CD4-positive, alpha-beta T cell treated with Interferon alpha-2 for 1 hour (primary cell): Measurements from ENCODE around the gene UFD1.

Experiments used
- DNase-seq, 2 donors: peaks; one replicate each; pipeline ENCODE4 v3.0.0-alpha.2; 2020 to 2022

The UFD1 gene

GRCh38 chr22:19419464-19420178 is 59.4 kb downstream of the UFD1 start:
- peak; percentile 34 to 73 for DNase-seq

GRCh38 chr22:19419086-19419463 is 59.9 kb downstream of the UFD1 start:
- peak in 1 of 2 donors; percentile 10 for DNase-seq

GRCh38 chr22:19412923-19413322 is 66.1 kb downstream of the UFD1 start:
- no peak for DNase-seq

- DNase-seq: no peak
These were observed 66.5 kb downstream of the UFD1 start for GRCh38 chr22:19412478-19412877.

- DNase-seq: no peak
These were observed 67.3 kb downstream of the UFD1 start for GRCh38 chr22:19411690-19412045.

- DNase-seq: no peak
These were observed 67.9 kb downstream of the UFD1 start for GRCh38 chr22:19410941-19411689.

- DNase-seq: no peak
These were observed 71.1 kb downstream of the UFD1 start for GRCh38 chr22:19407649-19408606.

GRCh38 chr22:19406846-19407245 is 72.1 kb downstream of the UFD1 start:
- no peak for DNase-seq

GRCh38 chr22:19406281-19406811 is 72.6 kb downstream of the UFD1 start:
- no peak for DNase-seq

- no peak for DNase-seq
These were observed 73.3 kb downstream of the UFD1 start for GRCh38 chr22:19405652-19406051.

GRCh38 chr22:19405133-19405532 is 73.9 kb downstream of the UFD1 start:
- DNase-seq: no peak

GRCh38 chr22:19404676-19405075 is 74.3 kb downstream of the UFD1 start:
- DNase-seq: no peak

GRCh38 chr22:19402642-19403191 is 76.3 kb downstream of the UFD1 start:
- DNase-seq: no peak

GRCh38 chr22:19401483-19401882 is 77.5 kb downstream of the UFD1 start:
- DNase-seq: no peak

GRCh38 chr22:19400881-19401280 is 78.1 kb downstream of the UFD1 start:
- no peak for DNase-seq
